Activated T-cell treated with anti-CD3 and anti-CD28 coated beads, Interleukin-2, amount 50 U/mL, for 72 hours (primary cell): ENCODE data around the gene CARD11. TPM values are rescaled to one million over a fixed set of nuclear protein-coding genes. Genes with fewer than 3 reads are reported as not detected.

Experiments
- ATAC-seq, 2 donors: fragments of 150-1000 bp; cut with Tn5 transposase; replicated peaks in 1 of 2; 2 replicates each; pipeline ENCODE4 v1.10.0; 2021; ENCODE audit warnings: moderate library complexity in 2 of 2, mild to moderate bottlenecking in 1 of 2
- DNase-seq, 2 donors: peaks; one replicate each; pipeline ENCODE4 v3.0.0; 2021 to 2022; ENCODE audit warnings: mixed read lengths in 1 of 2
- H3K27ac Mint-ChIP-seq: one replicate; pipeline ENCODE4 v1.8.0; 2022; ENCODE audit warnings: mild to moderate bottlenecking, moderate library complexity, mixed read lengths
- H3K27me3 Mint-ChIP-seq: one replicate; pipeline ENCODE4 v1.8.0; 2022; ENCODE audit warnings: low read depth, mixed read lengths
- H3K36me3 Mint-ChIP-seq, 2 donors: one replicate each; pipeline ENCODE4 v1.8.0; 2022; ENCODE audit warnings: mixed read lengths in 2 of 2, mild to moderate bottlenecking in 1 of 2; ENCODE audit not compliant: insufficient read depth in 2 of 2
- H3K4me1 Mint-ChIP-seq: one replicate; pipeline ENCODE4 v1.8.0; 2022; ENCODE audit warnings: low read depth, mixed read lengths
- H3K4me3 Mint-ChIP-seq, 2 donors: one replicate each; pipeline ENCODE4 v1.8.0; 2022; ENCODE audit warnings: mild to moderate bottlenecking in 2 of 2, mixed read lengths in 2 of 2, moderate library complexity in 2 of 2
- H3K9me3 Mint-ChIP-seq, 2 donors: one replicate each; pipeline ENCODE4 v1.8.0; 2022; ENCODE audit warnings: mixed read lengths in 2 of 2
- total RNA-seq, 2 donors: library from RNA; stranded (reverse); gene quantifications; one replicate each; pipeline ENCODE4 v1.2.3, GENCODE V29; 2022

CARD11 gene
- total RNA-seq, 2 donors from 2014 or later = 101 to 114 TPM

DNA sequence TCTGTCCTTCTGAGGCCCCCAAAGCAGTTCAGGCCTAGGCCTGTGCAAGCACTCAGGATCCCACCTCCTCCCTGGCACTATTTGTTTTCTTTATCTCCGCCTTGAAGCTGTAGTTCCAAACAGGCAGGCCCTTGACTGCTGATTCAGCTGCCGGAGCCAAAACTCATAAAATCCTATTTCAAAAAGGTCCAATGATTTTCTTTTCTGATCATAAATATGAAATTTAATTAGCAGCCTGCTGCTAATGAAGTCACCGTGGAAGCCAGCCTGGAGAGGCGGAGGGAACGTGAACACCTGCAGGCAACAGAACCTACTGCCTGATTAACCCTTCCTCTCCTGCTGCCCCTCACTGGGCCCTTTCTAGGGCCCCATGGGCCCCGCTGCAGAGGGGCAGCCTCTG is 60.1 kb downstream of the CARD11 start:
- Mint-ChIP-seq H3K4me1 (peaks cover 88% of the 10 kb centered on the region), H3K27me3 (no peaks in the 10 kb centered on the region), H3K9me3 (no peaks in the 10 kb centered on the region), H3K27ac (peak overlapping the region; percentile 79), H3K36me3 (peaks cover 8 to 14% of the 10 kb centered on the region in 2 donors), H3K4me3 (peak overlapping the region in 1 of 2 donors; percentile 54)
- DNase-seq (no peak), ATAC-seq (no peak)

DNA sequence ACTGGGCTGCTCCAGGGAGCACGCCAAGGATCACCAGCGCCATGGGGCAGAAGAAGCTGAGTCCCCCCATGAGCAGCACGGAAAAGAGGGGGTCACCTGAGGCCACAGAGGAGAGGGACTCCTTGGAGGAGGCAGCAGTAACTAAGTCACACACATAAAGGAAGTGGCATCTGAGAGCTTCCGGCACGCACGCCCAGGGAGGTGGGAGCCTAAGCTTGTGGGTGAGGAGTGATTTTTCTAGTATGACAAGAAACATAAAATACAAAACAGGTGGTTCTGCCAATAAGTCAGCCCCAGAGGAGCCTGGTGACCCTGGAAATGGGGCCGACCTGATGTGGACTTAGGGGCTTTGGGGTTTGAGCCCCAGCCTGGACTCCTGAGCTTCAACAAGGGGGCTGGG is 60.8 kb downstream of the CARD11 start:
- ATAC-seq (peak; percentile 36 to 51), DNase-seq (peak; percentile 63 to 64)
- H3K4me3 Mint-ChIP-seq = peak overlapping the region; percentile 30 to 54
- no peaks in the 10 kb centered on the region for H3K27me3 Mint-ChIP-seq
- peaks cover 6 to 7% of the 10 kb centered on the region in 2 donors for H3K36me3 Mint-ChIP-seq
- H3K27ac Mint-ChIP-seq = peak overlapping the region; percentile 84
- H3K9me3 Mint-ChIP-seq = no peaks in the 10 kb centered on the region
- H3K4me1 Mint-ChIP-seq = peaks cover 88% of the 10 kb centered on the region

DNA sequence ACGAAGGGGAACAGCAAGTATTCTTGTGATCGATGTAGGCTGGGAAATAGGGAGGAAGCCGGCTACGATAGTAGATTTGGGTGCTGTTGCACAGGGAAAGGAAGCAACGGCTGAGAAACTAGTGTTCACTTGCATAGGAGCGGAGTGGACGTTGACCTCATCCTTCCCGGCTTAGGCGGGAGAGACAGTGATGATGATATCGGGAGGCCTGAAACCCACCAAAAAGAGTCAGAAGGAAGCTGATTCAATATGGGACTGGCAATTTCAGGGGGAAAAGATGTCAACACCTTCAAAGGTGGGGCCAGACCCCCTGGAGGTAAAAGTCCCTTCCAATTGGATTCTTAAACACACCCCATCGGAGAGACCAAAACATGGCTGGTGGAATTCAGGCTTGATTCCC is 61.3 kb downstream of the CARD11 start:
- no peaks in the 10 kb centered on the region for H3K9me3 Mint-ChIP-seq
- H3K27me3 Mint-ChIP-seq = no peaks in the 10 kb centered on the region
- H3K36me3 Mint-ChIP-seq = peaks cover 6 to 7% of the 10 kb centered on the region in 2 donors
- H3K27ac Mint-ChIP-seq = peak overlapping the region; percentile 84
- DNase-seq = no peak
- H3K4me1 Mint-ChIP-seq = peaks cover 88% of the 10 kb centered on the region
- ATAC-seq = no peak
- H3K4me3 Mint-ChIP-seq = peak overlapping the region; percentile 30 to 54

DNA sequence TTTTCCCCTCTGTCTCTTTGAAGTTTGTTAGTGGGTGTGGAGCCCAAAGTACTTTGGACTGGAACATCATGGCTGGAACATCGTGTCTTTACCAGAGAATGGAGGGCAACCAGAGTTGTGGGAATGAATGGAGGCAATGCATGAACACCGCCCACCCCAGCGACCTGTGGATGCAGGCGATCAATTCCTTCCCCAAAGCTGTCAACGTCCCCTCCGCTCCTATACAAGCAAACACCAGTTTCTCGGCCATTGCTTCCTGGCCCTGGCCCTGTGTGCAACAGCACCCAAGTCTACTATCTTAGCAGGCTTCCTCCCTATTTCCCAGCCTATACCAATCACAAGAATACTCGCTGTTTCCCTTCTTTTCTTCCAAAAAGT is 62.6 kb downstream of the CARD11 start:
- Mint-ChIP-seq H3K4me3 (peak overlapping the region; percentile 22 to 84), H3K4me1 (peaks cover 81% of the 10 kb centered on the region), H3K36me3 (peaks cover 6 to 7% of the 10 kb centered on the region in 2 donors)

DNA sequence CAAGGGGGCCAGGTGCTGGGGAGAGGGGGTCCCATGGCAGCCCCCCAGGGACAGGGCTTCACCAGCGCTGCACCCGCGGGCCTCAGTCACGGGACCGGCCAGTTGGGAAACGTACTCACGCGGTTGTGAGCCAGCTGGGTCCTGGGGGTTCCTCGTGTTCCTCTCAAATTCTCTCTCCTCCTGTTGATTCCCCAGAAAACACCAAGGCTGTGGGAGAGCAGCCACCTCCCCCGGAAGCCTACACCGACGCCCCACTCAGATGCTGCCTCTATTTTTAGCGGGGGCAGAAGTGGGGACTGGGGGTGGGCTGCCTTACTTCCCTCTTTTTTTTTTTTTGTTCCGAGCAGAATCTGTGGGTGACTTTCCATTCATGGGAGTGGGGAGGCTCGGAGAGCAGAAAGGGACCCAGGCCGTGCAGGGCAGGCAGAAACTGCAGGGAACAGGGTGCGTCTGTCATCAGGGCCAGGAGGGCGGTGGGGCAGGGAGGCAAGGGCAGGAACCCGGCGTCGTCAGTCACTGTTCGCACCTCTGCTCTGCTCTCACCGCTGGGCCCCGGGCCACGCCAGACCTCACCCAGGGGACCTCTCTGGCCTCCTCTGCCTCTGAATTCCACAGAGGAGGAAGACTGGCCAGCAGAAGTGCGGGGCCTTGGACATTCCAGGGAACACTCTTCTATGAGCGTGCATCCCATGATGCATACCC is 63.1 kb downstream of the CARD11 start:
- Mint-ChIP-seq H3K27me3 (no peaks in the 10 kb centered on the region), H3K36me3 (peaks cover 6 to 8% of the 10 kb centered on the region in 2 donors), H3K27ac (peak overlapping the region; percentile 56), H3K9me3 (no peaks in the 10 kb centered on the region), H3K4me1 (peaks cover 82% of the 10 kb centered on the region), H3K4me3 (peak overlapping the region; percentile 81 to 84)
- ATAC-seq = no peak
- DNase-seq = peak in 1 of 2 donors; percentile 28

More for the DNA sequence above, 62.6 kb downstream of the CARD11 start:
- Mint-ChIP-seq H3K27ac (peak overlapping the region; percentile 38), H3K9me3 (no peaks in the 10 kb centered on the region), H3K27me3 (no peaks in the 10 kb centered on the region)
- ATAC-seq (no peak), DNase-seq (no peak)

DNA sequence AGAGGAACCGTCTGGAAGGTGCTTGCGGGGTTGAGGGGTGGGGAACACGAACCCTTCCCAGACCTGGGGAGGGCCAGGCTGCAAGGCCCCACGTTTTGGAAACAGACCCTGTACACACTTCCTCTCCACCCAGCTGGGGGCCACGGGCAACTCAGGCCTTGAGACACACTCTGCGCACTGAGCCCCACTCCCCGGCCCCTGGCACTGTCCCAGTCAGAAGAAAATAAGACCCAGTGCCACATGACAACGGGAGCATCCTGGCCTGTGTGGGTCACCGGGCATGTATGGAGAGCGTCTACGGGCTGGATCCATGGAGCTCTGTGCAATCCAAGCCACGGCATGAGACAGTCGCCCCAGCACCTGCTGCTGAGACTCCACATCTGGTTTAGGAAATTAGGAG is 63.7 kb downstream of the CARD11 start:
- no peaks in the 10 kb centered on the region for H3K9me3 Mint-ChIP-seq
- H3K4me1 Mint-ChIP-seq = peaks cover 84% of the 10 kb centered on the region
- no peak for ATAC-seq
- no peak for DNase-seq
- H3K36me3 Mint-ChIP-seq = peaks cover 6 to 7% of the 10 kb centered on the region in 2 donors
- H3K27ac Mint-ChIP-seq = peak overlapping the region; percentile 67
- H3K4me3 Mint-ChIP-seq = peak overlapping the region; percentile 81 to 84
- H3K27me3 Mint-ChIP-seq = no peaks in the 10 kb centered on the region

DNA sequence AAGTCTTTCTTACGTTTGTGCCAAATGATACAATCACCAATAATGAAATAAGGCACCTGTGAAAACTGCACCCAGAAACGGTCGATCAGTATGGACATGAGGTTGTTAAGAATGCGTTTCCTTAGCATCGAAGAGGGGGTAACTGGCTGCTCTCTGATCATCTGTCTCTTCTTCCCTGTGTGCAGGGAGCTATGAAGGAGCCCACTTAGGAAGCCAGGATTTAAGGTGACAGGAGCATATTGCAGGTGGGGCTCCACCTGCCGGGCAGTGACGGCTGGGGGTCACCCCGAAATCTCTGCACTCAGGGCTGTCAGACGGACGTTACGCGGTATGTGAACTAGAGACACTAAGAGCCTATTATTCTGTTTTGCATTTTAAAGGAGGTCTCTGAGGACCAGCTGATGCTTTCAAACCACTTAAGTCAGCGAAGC is 64.5 kb downstream of the CARD11 start:
- Mint-ChIP-seq H3K27me3 (no peaks in the 10 kb centered on the region), H3K9me3 (no peaks in the 10 kb centered on the region), H3K4me3 (peak overlapping the region; percentile 81 to 84), H3K4me1 (peaks cover 82% of the 10 kb centered on the region), H3K36me3 (peaks cover 6 to 11% of the 10 kb centered on the region in 2 donors), H3K27ac (peak overlapping the region; percentile 82)
- DNase-seq (no peak), ATAC-seq (peak; percentile 1 to 5)

DNA sequence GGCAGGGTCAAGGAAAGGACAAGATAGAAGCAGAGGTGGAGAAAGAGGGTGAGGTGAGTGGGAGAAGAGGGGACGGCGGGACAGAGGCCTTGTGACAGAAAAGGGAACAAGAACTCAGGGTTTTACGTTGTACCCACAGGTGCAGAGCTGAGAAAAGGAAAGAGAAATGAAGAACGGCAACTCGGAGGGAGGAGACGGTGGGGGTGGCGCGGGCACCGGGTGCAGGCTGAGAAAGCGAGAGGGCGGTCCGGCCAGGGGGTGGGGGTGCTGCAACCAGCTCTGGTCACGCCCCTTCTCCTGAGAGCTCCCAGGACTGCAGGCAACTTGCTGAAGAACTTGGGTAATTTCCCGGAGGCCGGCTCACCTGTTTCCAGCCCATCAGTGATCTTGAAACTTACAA is 65.3 kb downstream of the CARD11 start:
- peak; percentile 87 to 88 for ATAC-seq
- H3K4me3 Mint-ChIP-seq = peak overlapping the region; percentile 81 to 84
- DNase-seq = peak; percentile 87
- peaks cover 79% of the 10 kb centered on the region for H3K4me1 Mint-ChIP-seq
- no peaks in the 10 kb centered on the region for H3K27me3 Mint-ChIP-seq
- peaks cover 6 to 13% of the 10 kb centered on the region in 2 donors for H3K36me3 Mint-ChIP-seq
- no peaks in the 10 kb centered on the region for H3K9me3 Mint-ChIP-seq
- H3K27ac Mint-ChIP-seq = peak overlapping the region; percentile 82

DNA sequence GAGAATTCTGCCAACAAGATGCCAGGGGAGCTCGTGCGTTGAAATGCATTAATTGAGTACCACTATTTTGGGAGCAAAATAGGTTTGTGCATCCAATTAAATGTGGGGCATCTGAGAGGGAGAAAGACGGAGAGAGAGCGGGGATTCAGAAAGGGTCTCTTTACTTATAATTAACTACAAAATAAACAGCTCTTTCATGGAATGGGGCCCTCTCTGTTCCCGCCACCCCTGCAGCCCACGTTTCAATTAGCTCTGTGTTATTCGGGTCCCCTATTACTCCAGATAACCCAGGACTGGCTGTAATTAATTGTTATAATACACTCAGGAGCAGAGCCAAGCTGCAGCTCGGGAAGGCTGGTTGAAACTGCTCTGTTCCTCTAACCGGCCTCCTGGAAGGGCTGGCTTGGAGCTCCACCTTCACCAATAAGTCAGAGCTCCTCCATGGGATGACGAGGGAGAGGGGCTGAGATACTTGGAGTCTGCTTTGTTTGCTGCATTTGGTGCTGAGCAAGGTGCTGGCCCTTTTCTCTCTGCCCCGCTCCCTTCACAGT is 67.8 kb downstream of the CARD11 start:
- Mint-ChIP-seq H3K4me3 (no peak overlapping the region), H3K4me1 (peaks cover 67% of the 10 kb centered on the region), H3K9me3 (no peaks in the 10 kb centered on the region), H3K27me3 (no peaks in the 10 kb centered on the region), H3K27ac (peak overlapping the region; percentile 67), H3K36me3 (peaks cover 2 to 16% of the 10 kb centered on the region in 2 donors)
- ATAC-seq (no peak), DNase-seq (no peak)

DNA sequence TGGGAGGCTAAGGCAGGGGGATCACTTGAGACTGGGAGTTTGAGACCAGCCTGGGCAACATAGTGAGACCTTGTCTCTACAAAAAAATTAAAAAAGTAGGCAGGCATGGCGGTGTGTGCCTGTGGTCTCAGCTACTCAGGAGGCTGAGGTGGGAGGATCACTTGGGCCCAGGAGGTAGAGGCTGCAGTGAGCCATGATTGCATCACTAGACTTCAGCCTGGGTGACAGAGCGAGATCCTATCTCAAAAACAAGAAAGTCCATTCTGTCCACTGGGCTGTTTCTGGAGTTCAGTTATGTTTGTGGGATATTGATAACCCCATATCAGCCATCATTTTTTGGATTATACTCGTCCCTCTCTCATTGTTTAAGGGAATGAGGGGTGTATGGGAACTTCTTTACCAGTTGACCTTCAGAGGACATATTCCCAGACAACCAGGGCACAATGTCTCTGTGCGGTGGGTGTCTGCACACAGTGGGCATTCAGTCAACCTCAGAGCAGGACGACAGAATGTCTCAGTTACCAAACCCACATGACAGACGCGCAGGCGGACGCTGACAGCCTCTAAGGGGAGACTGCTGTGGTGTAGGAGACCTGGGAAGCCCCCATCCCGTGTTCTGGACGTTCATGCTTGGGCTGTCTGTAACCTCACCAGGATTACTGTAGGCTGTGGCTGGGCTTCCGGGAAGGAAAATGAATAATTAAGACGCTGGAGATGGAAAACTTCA is 69.4 kb downstream of the CARD11 start:
- H3K9me3 Mint-ChIP-seq = no peaks in the 10 kb centered on the region
- H3K4me3 Mint-ChIP-seq = no peak overlapping the region
- peak overlapping the region; percentile 27 for H3K27ac Mint-ChIP-seq
- H3K4me1 Mint-ChIP-seq = peaks cover 50% of the 10 kb centered on the region
- no peaks in the 10 kb centered on the region for H3K27me3 Mint-ChIP-seq
- no peak for ATAC-seq
- DNase-seq = no peak
- peaks cover 0 to 12% of the 10 kb centered on the region in 2 donors for H3K36me3 Mint-ChIP-seq

DNA sequence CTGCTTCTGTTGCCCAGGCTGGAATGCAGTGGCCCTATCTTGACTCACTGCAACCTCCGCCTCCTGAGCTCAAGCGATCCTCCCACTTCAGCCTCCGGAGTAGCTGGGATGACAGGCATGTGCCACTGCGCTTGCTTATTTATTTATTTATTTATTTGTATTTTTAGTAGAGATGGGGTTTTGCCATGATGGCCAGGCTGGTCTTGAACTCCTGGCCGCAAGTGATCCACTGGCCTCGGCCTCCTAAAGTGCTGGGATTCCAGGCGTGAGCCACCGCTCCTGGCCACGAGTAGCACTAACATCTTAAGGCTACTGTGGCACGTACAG is 70.9 kb downstream of the CARD11 start:
- ATAC-seq = no peak
- Mint-ChIP-seq H3K4me3 (no peak overlapping the region), H3K36me3 (peaks cover 0 to 12% of the 10 kb centered on the region in 2 donors), H3K9me3 (no peaks in the 10 kb centered on the region), H3K4me1 (peaks cover 36% of the 10 kb centered on the region), H3K27ac (no peak overlapping the region), H3K27me3 (no peaks in the 10 kb centered on the region)
- DNase-seq = no peak

DNA sequence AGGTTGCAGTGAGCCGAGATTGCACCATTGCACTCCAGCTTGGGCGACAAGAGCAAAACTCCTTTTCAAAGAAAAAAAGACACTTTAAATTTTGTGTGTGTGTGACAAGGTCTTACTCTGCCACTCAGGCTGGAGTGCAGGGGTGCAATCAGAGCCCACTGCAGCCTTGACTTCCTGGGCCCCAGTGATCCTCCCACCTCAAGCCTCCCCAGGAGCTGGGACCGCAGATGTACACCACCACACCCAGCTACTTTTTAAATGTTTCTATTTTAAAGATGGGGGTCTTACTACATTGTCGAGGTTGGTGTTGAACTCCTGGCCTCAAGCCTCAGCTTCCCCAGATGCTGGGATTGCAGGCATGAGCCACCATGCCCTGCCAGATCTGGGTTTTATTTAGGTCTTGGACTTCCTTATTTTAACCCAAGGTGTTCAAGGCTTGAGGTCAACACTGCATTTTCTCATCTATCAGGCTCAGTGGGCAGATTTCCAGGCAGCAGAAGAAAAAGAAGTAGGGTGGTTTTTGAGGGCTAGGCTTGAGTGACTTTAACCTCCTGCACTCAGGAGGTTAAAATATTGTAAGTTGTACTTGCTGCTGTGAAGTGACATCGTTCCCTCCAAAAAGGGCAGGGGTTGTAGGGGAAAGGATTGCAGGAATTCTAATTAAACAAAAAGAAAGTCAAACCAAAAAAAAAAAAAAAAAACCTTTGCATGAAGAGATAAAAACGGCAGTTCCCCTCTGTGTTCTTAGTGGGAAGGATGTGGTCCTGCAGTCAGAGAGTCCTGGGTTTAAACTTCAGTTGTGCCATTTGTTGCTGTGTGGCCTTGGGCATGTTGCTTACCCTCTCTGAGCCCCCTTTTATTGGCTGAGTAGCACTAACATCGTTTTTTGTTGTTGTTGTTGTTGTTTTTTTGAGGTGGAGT is 71.5 kb downstream of the CARD11 start:
- ATAC-seq (no peak), DNase-seq (no peak)
- Mint-ChIP-seq H3K27ac (no peak overlapping the region), H3K9me3 (no peaks in the 10 kb centered on the region), H3K4me3 (no peak overlapping the region), H3K4me1 (peaks cover 30% of the 10 kb centered on the region), H3K36me3 (peaks cover 3 to 14% of the 10 kb centered on the region in 2 donors), H3K27me3 (no peaks in the 10 kb centered on the region)
